HCT116 (cell line): ENCODE results near the gene PCSK6. TPM values are rescaled to one million over a fixed set of nuclear protein-coding genes. Genes with fewer than 3 reads are reported as not detected.

Experiments used
- ATAC-seq: fragments of 200-7000 bp; cut with Tn5 transposase; 2 replicates; pipeline ENCODE4 v1.9.1; 2020; ENCODE audit warnings: mild to moderate bottlenecking, moderate library complexity
- BruUV-seq: library from RNA; stranded (reverse); fragments of 400-500 nt; replicated peaks from 2 replicates; lab custom pipeline; 2021; lab: Mats Ljungman, UMichigan
- CTCF ChIA-PET: fragments of 300-600 bp; sonication (Branson Sonifier 250); formaldehyde crosslinking; loops from one replicate; lab custom pipeline; 2021; ENCODE audit warnings: antibody characterized with exemption; lab: Charles Lee
- POLR2A ChIA-PET: fragments of 300-600, 350-600 bp; sonication (Branson Sonifier 250); formaldehyde crosslinking; loops from one replicate; lab custom pipeline; 2021; ENCODE audit warnings: antibody characterized with exemption; lab: Charles Lee
- RAD21 ChIA-PET, 2 experiments: fragments of 300-600 bp; sonication (Branson Sonifier 250); formaldehyde crosslinking; loops; one replicate each; lab custom pipeline; 2023; ENCODE audit warnings: low total read pairs in 2 of 2; ENCODE audit not compliant: uncharacterized antibody in 2 of 2, unreplicated experiment in 2 of 2, low non-redundant PET in 1 of 2; lab: Charles Lee
- DNase-seq: peaks from one replicate; pipeline ENCODE4 v3.0.0-alpha.2; 2010; ENCODE audit warnings: low read depth, low spot score
- H2AFZ ChIP-seq: fragments of 200-600 bp; shearing (Covaris generic), sonication (generic); 2 replicates; pipeline ENCODE4 v1.6.1; 2017; ENCODE audit warnings: low read depth, mixed run types, mixed read lengths, antibody characterized with exemption, low read length; ENCODE audit not compliant: poor library complexity, severe bottlenecking
- H3K27ac ChIP-seq: 2 replicates; pipeline ENCODE4 v1.5.1; 2012; ENCODE audit warnings: low read depth, low read length
- H3K27me3 ChIP-seq: fragments of 200-600 bp; sonication (generic); 2 replicates; pipeline ENCODE4 v1.6.1; 2016; ENCODE audit warnings: mixed run types, low read length, mixed read lengths; ENCODE audit not compliant: insufficient read depth
- H3K36me3 ChIP-seq, 2 experiments: fragments of 200-500 bp in 1 of 2; fragments of 200-600 bp in 1 of 2; sonication (Bioruptor generic) in 1 of 2; sonication (generic) in 1 of 2; 2 replicates each; pipeline versions ENCODE4 v1.5.1 to v1.6.1; 2014 to 2016; ENCODE audit warnings: low read length in 2 of 2, inconsistent platforms in 1 of 2, mixed read lengths in 1 of 2, mixed run types in 1 of 2; ENCODE audit not compliant: insufficient read depth in 2 of 2, control insufficient read depth in 1 of 2
- H3K4me1 ChIP-seq, 2 experiments: fragments of 200-600 bp in 1 of 2; sonication (generic) in 1 of 2; 2 replicates each; pipeline versions ENCODE4 v1.5.1 to v1.6.1; 2012 to 2017; ENCODE audit warnings: low read length in 2 of 2, inconsistent platforms in 1 of 2, mild to moderate bottlenecking in 1 of 2, mixed read lengths in 1 of 2, mixed run types in 1 of 2, moderate library complexity in 1 of 2; ENCODE audit not compliant: insufficient read depth in 2 of 2, control insufficient read depth in 1 of 2
- H3K4me2 ChIP-seq: fragments of 200-600 bp; sonication (generic); 2 replicates; pipeline ENCODE4 v1.6.1; 2017; ENCODE audit warnings: mixed run types, low read length, mixed read lengths
- H3K4me3 ChIP-seq, 2 experiments: fragments of 200-600 bp in 1 of 2; sonication (generic) in 1 of 2; replicated peaks in 1 of 2; 2 replicates each; pipeline ENCODE4 v1.5.1; 2011 to 2016; ENCODE audit warnings: low read length in 2 of 2, control low read depth in 1 of 2, low read depth in 1 of 2, mild to moderate bottlenecking in 1 of 2, mixed read lengths in 1 of 2, mixed run types in 1 of 2
- H3K79me2 ChIP-seq: fragments of 200-600 bp; sonication (generic); 2 replicates; pipeline ENCODE4 v1.6.1; 2017; ENCODE audit warnings: mild to moderate bottlenecking, mixed run types, low read length, moderate library complexity, mixed read lengths; ENCODE audit not compliant: insufficient read depth
- H3K9ac ChIP-seq: fragments of 200-600 bp; sonication (generic); 2 replicates; pipeline ENCODE4 v1.6.1; 2016; ENCODE audit warnings: low read length, mixed read lengths
- H3K9me2 ChIP-seq: fragments of 200-600 bp; sonication (generic), shearing (Covaris generic); 2 replicates; pipeline ENCODE4 v1.6.1; 2017; ENCODE audit warnings: mixed run types, mild to moderate bottlenecking, moderate library complexity; ENCODE audit not compliant: insufficient read depth
- H3K9me3 ChIP-seq, 2 experiments: fragments of 200-500 bp in 1 of 2; fragments of 200-600 bp in 1 of 2; sonication (Bioruptor generic) in 1 of 2; sonication (generic) in 1 of 2; 2 replicates each; pipeline ENCODE4 v1.6.1; 2014 to 2017; ENCODE audit warnings: low read length in 2 of 2, mixed read lengths in 2 of 2, inconsistent platforms in 1 of 2, low read depth in 1 of 2, mild to moderate bottlenecking in 1 of 2, mixed run types in 1 of 2, moderate library complexity in 1 of 2; ENCODE audit not compliant: control insufficient read depth in 1 of 2, insufficient read depth in 1 of 2
- H4K20me1 ChIP-seq: fragments of 200-600 bp; sonication (generic), shearing (Covaris generic); 2 replicates; pipeline ENCODE4 v1.6.1; 2017; ENCODE audit warnings: mixed run types, mild to moderate bottlenecking, moderate library complexity; ENCODE audit not compliant: insufficient read depth
- FOSL1 ChIP-seq: IDR thresholded peaks from 2 replicates; pipeline ENCODE4 v1.6.1; 2012; ENCODE audit warnings: low read depth
- JUND ChIP-seq: IDR thresholded peaks from 2 replicates; pipeline ENCODE4 v1.6.1; 2012
- POLR2A ChIP-seq: IDR thresholded peaks from 2 replicates; pipeline ENCODE4 v1.7.0; 2011; ENCODE audit warnings: borderline replicate concordance; ENCODE audit not compliant: insufficient read depth, insufficient read length; ENCODE audit errors: extremely low read depth
- RAD21 ChIP-seq: IDR thresholded peaks from 2 replicates; pipeline ENCODE4 v1.6.1; 2012; ENCODE audit warnings: low read depth, mild to moderate bottlenecking
- SP1 ChIP-seq: IDR thresholded peaks from 2 replicates; pipeline ENCODE4 v1.6.1; 2012; ENCODE audit warnings: low read depth
- SRF ChIP-seq: IDR thresholded peaks from 2 replicates; pipeline ENCODE4 v1.6.1; 2012; ENCODE audit warnings: low read depth
- ZNF274 ChIP-seq: fragments of 200-500 bp; sonication (Bioruptor generic); IDR thresholded peaks from 2 replicates; pipeline ENCODE4 v1.6.1; 2014; ENCODE audit warnings: mild to moderate bottlenecking, low read depth, low read length, inconsistent platforms
- intact Hi-C: fragments of 100-400 bp; cut with micrococcal nuclease; formaldehyde crosslinking; loops from 2 replicates; pipeline ENCODE4 v1.10.0; 2022
- total RNA-seq: library from RNA; stranded (reverse); gene quantifications from one replicate; pipeline ENCODE4 v1.2.1, GENCODE V29; 2021; ENCODE audit not compliant: unreplicated experiment
- TF ChIP-seq, protein P1 (sequence below): IDR thresholded peaks from 2 replicates; pipeline ENCODE4 v1.6.1; 2012
- TF ChIP-seq, protein P2 (sequence below): IDR thresholded peaks from 2 replicates; pipeline ENCODE4 v1.6.1; 2012; ENCODE audit warnings: low read depth

Gene PCSK6
- total RNA-seq, 1 experiment from 2014 or later: 13.5 TPM

DNA sequence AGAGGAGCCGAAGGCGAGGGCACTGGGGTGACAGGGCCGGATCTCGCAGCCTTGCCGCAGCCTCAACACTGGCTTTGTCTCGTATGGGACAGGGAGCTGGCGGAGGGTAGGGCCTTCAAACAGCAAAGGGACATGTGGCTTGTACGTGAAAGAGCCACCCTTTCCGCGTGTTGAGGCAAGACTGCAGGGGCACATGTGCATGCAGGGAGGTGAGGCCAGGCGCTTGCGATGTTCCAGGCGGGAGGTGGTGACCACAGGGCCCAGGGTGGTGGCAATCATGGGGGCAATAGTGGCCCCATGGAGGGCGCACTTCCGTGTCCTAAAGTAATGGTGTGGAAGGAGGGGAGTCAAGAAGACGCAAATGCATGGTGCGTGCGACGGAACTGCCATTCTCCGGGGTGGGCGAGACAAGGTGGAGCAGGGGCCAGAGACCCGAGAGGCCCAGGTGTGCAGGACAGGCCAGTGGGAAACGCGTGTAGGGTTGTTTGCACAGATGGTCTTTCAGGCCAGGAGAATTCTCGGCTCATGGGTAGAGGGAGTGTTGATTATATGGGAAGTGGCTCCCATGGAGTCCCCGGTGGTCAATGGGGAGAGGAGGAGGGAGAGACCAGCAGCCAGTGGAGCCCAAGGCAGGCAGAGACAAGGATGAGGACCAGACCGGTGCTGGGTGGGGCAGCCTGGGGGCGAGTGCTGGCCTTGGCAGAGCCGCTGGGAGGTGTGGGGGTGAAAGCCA lies 45.8 kb upstream of the PCSK6 start (continued):
- TF ChIP-seq, protein P1, sequence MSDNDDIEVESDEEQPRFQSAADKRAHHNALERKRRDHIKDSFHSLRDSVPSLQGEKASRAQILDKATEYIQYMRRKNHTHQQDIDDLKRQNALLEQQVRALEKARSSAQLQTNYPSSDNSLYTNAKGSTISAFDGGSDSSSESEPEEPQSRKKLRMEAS: no peak
- TF ChIP-seq ZNF274 (no peak), RAD21 (no peak), POLR2A (no peak), SP1 (no peak), FOSL1 (no peak)
- TF ChIP-seq, protein P2, sequence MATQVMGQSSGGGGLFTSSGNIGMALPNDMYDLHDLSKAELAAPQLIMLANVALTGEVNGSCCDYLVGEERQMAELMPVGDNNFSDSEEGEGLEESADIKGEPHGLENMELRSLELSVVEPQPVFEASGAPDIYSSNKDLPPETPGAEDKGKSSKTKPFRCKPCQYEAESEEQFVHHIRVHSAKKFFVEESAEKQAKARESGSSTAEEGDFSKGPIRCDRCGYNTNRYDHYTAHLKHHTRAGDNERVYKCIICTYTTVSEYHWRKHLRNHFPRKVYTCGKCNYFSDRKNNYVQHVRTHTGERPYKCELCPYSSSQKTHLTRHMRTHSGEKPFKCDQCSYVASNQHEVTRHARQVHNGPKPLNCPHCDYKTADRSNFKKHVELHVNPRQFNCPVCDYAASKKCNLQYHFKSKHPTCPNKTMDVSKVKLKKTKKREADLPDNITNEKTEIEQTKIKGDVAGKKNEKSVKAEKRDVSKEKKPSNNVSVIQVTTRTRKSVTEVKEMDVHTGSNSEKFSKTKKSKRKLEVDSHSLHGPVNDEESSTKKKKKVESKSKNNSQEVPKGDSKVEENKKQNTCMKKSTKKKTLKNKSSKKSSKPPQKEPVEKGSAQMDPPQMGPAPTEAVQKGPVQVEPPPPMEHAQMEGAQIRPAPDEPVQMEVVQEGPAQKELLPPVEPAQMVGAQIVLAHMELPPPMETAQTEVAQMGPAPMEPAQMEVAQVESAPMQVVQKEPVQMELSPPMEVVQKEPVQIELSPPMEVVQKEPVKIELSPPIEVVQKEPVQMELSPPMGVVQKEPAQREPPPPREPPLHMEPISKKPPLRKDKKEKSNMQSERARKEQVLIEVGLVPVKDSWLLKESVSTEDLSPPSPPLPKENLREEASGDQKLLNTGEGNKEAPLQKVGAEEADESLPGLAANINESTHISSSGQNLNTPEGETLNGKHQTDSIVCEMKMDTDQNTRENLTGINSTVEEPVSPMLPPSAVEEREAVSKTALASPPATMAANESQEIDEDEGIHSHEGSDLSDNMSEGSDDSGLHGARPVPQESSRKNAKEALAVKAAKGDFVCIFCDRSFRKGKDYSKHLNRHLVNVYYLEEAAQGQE: no peak

DNA sequence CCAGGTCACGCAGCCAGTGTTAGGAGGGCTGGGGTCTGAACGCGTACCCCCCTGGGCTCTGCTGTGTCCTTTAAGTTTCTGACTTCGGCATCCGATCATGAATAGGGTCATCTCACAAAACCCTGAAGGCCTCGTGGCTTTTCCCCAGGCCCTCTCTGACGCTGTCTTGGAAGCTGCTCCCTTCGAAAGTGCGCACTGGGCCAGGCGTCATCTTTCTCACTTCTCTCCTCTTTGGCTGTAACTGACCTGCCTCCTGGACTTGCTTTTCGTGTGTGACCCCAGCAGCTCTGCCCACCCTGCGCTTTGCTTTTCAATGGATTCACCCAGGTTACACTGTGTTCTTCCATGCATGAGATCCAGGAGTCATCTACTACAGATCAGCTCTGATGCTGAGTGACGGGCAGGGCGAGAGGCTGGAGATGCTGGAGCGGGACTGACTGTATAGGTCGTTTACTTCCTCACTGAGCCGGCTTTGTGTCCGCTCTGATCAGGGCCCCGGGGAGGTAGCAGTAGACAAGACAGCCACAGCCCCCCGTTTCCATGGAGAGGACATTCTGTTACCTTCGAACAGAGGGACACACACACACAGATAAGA lies 45.0 kb upstream of the PCSK6 start:
- no peaks in the 10 kb centered on the region for H3K9me2 ChIP-seq
- H3K4me3 ChIP-seq: no peak overlapping the region
- no peak overlapping the region for H2AFZ ChIP-seq
- no peaks in the 10 kb centered on the region for H3K27me3 ChIP-seq
- TF ChIP-seq SRF (no peak), JUND (no peak)
- TF ChIP-seq, all 23 proteins: peak for 0
- intact Hi-C loops: no loop called here
- RAD21 ChIA-PET: no interaction called here
- POLR2A ChIA-PET: no interaction called here
- Histone ChIP-seq H3K9me3 (no peaks in the 10 kb centered on the region; a peak in 1 of 4 replicates), H3K79me2 (no peaks in the 10 kb centered on the region), H4K20me1 (no peaks in the 10 kb centered on the region), H3K27ac (no peak overlapping the region), H3K36me3 (no peaks in the 10 kb centered on the region), H3K4me1 (peaks cover 0 to 10% of the 10 kb centered on the region in 2 experiments; a peak in 1 of 4 replicates), H3K9ac (no peak overlapping the region), H3K4me2 (no peak overlapping the region)
- CTCF ChIA-PET: no interaction called here
- ATAC-seq (no peak), DNase-seq (no peak)
- no TSS peak for BruUV-seq
